NCI-H748 treated with DMSO at 0.1 percent for 48 hours (cell line): ENCODE measurements around the gene NFIC.
"Not testable (repeated sequence)": the region's sequence is repeated elsewhere in the genome, so short reads cannot be mapped to it uniquely, and the experiment has no call there.

Experiments used
- DNase-seq: peaks from one replicate; lab custom pipeline; 2025; lab: John Stamatoyannopoulos, UW

Gene NFIC

GRCh38 chr19:3365836-3366752 lies at the start of gene NFIC:
Gene NFIC, plus strand, starts transcription at chr19:3366583. Its CDS starts 54 bp downstream, at chr19:3366637.
- no peak for DNase-seq

DNA sequence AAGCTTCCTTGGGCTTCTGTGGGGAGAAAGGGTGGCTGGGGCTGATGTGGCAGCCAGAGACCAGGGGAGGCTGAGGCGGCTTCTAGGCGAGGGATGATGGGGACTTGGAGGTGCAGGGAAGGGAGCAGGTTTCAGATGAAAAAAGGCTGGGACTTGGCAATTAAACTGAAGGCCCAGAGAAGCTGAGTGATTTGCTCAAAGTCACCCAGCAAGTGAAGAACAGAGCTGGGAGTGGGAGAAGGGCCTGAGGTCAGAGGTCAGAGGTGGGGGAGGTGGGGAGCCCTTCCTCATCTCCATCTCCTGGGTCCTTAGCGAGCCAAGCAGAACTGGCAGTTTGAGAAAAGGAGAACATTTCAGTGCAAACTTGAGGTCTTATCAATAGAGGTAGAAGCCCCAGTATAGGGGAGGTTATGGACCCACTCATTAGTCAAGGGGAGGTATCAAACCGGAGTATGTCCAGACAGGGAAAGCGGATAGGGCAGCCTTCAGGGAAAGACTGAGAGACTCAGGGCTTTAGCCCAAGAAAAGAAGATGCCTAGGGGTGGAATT lies 49.6 kb upstream of the NFIC start:
- DNase-seq, result no peak

GRCh38 chr19:3319643-3320353 lies 46.6 kb upstream of the NFIC start:
- no peak for DNase-seq

DNA sequence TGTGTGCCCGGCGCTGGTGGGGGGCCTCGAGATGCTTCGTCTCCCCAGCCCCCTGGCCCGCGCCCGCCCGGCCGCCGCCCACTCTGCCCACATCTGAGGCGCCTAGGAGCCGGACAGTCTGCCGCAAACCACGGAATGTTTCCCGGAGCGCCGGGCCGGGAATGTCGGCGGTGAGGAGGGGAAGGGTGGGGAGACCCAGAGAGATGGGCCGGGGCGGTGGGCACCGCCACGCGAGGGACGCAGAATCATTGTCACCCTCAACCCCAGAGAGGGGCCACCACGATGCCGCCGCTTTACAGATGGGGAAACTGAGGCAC lies 46.1 kb upstream of the NFIC start:
- no peak for DNase-seq

- DNase-seq, result no peak
Measured at GRCh38 chr19:3320853-3321252, 45.5 kb upstream of the NFIC start.

DNA sequence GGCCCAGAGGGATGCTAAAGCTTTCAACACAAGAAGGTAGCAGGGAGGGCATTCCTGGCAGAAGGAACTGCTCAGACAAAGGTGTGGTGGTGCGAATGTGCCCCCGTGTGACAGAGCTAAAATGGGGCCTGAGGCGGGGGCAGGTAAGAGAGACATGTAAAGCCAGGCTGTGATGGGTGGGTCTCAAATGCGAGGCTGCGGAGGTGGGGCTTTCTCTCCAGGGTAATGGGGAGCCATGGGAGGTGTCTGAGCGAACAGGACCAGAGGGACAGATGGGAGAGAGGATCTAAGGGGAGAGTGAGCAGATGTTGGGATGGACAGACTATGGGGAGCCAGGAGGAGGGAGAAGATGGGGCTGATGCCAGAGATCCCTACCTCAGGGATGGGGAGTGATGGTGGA lies 44.7 kb upstream of the NFIC start:
- no peak for DNase-seq

- DNase-seq, result no peak
Measured at GRCh38 chr19:3322199-3322978, 44.0 kb upstream of the NFIC start.

GRCh38 chr19:3323026-3323425 lies 43.4 kb upstream of the NFIC start:
- no peak for DNase-seq

DNA sequence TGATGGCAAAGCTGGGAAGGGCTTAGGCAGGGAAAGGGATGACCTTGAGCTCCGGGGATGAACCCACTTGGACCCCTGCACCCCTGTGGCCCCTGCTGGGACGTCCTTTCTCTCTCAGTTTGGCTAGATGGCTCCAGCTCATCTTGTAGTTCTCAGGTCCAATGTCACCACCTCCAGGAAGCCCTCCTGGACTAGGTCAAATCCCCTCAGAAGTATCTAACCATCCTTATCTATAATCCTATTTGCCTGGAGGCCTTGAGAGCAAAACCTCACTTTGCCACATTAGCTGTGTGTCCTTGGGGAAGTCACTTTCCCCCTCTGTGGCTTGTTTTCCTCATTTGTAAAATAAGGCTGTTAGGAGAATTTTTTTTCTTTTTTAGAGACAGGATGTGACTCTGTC lies 42.7 kb upstream of the NFIC start:
- DNase-seq, result no peak

DNA sequence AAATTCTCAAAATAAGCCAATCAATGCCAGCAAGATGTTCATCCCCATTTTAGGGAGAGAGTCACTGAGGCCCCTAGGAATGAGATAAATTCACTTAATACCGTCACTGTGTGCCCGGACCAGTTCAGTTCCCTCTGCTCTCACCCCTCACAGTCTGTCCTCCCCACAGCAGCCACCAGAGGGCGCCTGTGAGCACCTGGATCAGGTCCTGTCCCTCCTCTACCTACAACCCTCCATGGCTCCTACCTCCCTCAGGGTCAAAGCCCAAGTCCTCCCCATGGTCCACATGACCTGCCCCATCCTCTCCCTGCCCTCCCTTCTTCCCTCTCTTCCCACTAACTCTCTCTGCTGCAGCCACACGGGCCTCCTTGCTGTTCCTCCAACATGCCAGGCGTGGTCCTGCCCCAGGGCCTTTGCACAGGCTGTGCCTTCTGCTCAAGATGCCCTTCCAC lies 42.0 kb upstream of the NFIC start:
- no peak for DNase-seq

DNA sequence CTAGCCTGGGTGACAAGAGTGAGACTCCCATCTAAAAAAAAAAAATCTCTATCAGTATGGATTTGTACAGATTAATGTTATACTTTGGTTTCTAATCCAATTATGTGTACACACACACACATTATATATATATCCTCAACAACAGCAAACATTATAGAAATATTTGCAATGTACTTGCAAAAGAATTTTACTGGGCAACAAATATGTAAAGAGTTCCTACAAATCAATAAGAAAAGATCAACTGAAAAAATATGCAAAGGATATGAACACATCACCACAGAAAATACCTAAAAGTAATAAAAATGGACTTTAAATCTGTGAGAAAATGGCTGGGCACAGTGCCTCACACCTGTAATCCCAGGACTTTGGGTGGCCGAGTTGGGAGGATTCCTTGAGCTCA lies 40.9 kb upstream of the NFIC start:
- DNase-seq, result no peak

GRCh38 chr19:3328743-3329142 lies 37.6 kb upstream of the NFIC start:
- no peak for DNase-seq

GRCh38 chr19:3330047-3330446 lies 36.3 kb upstream of the NFIC start:
- no peak for DNase-seq

DNA sequence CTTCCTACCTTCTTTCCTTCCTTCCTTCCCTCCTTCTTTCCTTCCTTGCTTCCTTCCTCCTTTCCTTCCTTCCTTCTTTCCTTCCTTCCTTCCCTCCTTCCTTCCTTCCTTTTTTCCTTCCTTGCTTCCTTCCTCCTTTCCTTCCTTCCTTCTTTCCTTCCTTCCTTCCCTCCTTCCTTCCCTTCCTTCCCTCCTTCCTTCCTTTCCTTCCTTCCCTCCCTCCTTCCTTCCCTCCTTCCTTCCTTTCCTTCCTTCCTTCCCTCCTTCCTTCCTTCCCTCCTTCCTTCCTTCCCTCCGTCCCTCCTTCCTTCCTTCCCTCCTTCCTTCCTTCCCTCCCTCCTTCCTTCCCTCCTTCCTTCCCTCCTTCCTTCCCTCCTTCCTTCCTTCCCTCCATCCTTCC lies 34.2 kb upstream of the NFIC start:
- not testable (repeated sequence) for DNase-seq

- no peak for DNase-seq
Measured at GRCh38 chr19:3333020-3333583, 33.3 kb upstream of the NFIC start.

- DNase-seq, result no peak
Measured at GRCh38 chr19:3333662-3334061, 32.7 kb upstream of the NFIC start.

GRCh38 chr19:3334749-3335430 lies 31.5 kb upstream of the NFIC start:
- DNase-seq, result not testable (repeated sequence)

DNA sequence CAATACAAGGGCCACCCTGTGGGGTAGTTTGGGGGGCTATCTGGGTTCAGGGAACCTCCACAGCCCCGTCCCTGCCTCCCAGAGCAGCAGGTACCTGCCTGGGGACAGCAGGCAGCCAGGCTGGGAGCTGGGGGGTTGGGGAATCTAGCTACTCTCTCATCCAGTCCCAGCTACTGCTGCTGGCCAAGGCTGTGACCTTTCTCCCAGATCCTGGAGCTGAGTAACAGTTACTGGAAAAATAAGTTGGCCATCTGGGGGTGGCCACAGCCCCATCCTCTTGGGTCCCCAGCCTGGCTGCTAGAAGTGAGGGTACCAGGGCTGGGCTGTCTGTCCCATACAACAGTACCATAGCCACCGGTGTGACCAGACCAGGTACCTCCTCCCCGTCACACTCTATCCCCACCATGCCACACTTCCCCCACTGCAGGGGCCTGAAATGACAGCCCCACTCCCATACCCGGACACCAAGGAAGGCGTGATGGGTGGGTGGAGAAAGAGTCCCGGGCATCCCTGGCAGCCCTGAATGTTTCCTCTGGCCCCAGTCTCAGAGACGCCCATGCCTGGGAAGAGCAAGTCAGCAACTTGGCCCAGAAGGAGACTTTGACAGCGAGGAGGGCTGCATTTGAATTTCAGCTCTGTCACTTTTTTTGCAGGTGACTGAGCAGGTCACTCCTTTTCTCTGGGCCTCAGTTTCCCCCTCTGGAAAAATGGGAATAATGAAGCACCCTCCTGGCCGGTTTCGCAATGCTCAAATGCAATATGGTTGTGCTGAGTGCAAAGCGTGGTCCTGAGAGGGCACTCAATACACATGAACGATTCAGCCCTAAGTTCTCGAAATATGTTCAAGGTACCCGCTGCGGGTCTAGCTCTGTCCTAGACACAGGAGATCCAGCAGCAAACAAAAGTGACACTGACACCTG lies 30.7 kb upstream of the NFIC start:
- no peak for DNase-seq

DNA sequence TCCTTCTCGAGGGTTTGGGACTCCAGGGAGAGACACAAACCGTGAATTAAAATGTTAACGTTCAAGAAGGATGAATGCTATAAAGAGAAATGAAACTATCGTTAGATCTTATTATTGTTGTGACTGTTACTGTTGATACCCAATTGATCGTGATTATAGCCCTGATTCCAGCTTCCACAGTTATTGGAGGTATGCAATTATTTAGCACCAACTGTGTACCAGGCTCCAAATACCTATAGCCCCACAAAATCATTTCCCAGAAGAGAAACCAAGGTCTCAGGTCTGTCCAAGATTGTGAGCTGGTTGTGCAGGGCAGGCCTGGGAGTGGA lies 30.1 kb upstream of the NFIC start:
- DNase-seq, result no peak
